NCI-H2107 treated with DMSO at 0.1 percent for 48 hours (cell line): ENCODE results near the gene GSG1L2.
"Not testable (repeated sequence)": the region's sequence is repeated elsewhere in the genome, so short reads cannot be mapped to it uniquely, and the experiment has no call there.

Experiments used
- DNase-seq: peaks from one replicate; lab custom pipeline; 2025; ENCODE audit not compliant: unreplicated experiment; lab: John Stamatoyannopoulos, UW

Gene GSG1L2

DNA sequence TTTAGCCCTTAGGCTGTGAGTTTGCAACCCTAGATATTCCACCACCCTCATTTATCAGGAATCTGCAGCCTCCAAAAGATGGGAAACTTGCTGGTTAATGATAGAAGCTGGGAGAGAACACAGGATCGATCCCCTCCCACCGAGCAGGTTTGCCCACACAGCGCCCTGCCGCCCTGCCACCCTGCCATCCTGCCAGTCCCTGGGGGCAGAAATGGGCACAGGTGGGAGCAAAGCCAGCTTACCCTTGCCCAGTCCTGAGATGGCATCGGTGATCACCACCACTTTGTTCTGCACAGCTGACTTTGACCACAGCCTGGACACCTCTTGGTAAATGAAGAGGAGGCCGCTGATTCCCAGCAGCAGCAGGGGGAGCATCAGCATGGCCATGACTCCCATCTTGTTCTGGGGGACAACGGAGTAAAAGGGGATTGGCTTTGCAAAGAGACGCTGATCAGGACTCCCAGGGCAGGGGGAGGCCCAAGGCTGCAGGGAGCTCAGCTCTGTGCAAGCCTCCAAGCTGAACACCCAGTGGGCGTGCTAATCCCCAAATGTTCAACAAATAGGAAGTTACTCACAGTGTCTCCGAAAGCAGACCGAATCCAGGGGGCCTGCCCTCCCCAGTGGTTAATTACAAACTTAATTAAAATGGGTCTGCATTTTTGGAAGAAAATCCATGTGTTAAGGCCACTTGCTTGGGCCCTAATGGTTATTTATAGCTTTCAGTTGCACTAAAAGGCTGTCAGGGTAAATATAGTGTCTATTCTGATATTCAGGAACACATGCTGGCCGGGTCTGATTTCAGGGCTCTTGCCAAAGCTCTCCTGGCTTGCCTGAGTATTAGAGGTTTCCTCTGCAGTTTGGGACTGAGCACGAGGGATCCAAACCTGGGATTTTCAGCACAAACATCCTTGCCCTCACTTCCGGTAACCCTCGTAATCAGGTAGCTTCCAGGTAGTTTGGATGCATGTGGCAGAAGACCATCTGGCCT, 30.7 kb downstream of the GSG1L2 start, which contains the start of gene DHRS7C:
TSS of gene DHRS7C (minus strand) at position 704 of the 988 bp plus-strand sequence. CDS start at position 396, 308 bp downstream.
- no peak for DNase-seq

DNA sequence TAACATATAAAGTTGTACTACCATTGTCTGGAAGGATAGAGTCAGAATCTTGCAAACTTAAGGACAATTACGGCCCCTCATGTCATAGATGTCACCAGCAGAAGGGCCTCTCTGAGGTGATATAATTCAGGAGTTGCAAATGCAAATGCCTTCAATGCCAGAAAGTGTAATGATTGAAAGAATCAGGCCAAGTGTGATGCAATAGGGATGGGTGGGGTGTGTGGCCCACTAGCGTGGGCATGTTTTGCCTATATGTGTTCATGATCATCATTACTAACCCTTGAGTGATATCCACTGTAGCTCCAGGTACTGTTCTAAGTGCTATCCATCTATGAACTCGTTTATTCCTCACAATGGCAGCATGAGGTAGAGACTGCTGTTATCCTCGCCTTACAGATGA, 31.6 kb downstream of the GSG1L2 start:
- no peak for DNase-seq

DNA sequence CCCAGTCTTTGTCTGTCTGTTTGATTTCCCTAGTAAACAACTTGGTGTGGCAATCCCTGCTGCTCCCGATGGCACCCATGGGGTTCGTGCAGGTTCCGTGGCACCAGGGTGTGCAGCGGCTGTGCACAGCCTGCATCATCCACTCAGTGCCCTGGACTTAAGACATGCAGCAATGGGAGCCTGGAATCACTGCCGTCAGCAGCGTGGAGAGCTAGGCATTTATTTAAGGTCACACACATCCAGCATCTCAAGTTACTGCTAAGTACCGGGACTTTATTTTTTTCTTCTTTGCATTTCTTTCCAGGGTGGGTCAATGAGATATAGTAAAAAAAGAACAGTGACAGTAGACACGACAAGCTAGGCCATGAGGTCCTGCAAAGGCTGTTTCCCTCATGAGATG, 33.3 kb downstream of the GSG1L2 start:
- no peak for DNase-seq

DNA sequence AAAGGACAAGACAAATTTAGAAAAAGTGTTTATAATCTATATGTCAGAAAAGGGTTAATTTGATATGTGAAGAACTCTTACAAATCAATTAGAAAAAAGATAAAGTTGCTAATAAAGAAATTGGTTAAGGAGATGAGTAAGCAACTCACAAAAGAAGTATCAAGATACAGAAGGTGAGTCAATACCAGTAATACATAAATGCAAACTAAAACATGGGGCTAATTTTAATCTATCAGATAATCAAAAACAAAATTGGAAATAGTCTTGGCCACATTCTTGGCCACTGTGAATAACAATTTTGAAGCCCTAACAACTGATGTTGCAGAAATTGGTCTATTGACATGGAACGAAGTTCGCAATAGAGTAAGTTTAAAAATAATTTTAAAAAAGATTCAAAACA, 37.3 kb downstream of the GSG1L2 start:
- DNase-seq, result no peak

DNA sequence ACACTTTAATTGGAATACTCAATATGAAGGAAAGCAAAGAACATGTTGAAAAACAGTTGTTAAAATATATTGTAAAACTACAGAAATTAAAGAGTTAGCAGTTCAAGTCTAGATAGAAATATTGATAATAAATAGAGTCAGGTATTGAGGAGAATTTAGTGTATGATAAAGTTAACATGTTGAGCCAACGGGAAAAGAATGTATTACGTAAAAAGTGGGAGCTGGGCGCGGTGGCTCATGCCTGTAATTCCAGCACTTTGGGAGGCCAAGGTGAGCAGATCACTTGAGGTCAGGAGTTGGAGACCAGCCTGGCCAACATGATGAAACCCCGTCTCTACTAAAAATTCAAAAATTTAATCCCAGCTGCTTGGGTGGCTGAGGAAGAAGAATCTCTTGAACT, 38.4 kb downstream of the GSG1L2 start:
- not testable (repeated sequence) for DNase-seq

DNA sequence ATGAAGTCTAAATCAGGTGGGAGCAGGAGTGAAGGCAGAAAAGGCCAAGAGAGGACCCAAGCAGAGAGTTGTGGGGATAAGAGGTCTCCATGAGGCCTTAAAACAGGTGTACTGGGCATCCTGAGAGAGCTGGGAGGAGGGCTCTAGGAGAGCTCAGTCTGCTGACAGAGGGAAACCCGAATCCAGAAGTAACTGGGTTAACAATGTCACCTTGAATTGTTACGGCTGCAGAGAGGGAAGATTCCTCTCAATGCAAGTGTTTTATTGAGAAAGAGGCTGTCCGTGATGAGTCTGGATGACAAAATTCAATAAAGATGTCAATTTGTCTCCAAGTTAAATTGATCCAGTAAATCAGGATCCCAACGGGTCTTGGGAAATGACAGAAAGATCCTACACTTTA, 38.8 kb downstream of the GSG1L2 start:
- DNase-seq, result no peak

DNA sequence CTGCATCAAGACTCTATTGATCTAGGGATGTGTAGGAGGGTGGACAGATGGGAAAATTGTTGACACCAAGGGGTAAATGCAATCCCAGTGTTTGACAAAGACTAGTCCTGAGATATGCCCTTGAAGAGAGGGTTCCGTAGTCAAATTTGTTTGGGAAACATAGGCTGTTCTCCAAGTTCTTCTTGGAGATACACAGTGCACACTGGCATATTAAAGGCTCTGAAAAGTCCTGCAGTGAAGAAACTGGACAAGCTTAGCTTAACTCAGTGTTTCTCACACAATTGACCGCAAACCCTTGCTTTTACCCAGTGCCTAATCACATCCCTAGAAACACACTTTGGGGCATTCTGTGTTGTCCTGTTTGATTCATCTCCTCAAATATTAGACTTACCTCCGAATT, 41.3 kb downstream of the GSG1L2 start:
- no peak for DNase-seq

DNA sequence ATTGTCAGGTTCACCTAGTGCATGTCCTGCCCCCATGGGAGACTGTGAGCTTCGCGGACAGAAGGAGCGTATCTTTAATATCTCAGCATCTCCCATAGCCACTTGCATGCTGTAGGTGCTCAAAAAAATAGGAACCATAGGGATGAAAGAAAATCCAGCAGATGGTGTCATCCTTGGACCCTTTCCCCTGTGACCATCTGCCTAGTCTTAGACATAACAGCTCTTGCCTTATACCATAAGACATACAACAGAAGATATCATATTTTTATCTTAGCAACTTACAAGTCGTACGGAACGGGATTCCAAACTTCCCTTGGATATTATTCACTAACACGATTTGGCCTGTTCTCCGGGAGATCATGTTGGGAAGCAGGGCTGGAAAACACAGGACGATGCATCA, 45.0 kb downstream of the GSG1L2 start:
- no peak for DNase-seq

DNA sequence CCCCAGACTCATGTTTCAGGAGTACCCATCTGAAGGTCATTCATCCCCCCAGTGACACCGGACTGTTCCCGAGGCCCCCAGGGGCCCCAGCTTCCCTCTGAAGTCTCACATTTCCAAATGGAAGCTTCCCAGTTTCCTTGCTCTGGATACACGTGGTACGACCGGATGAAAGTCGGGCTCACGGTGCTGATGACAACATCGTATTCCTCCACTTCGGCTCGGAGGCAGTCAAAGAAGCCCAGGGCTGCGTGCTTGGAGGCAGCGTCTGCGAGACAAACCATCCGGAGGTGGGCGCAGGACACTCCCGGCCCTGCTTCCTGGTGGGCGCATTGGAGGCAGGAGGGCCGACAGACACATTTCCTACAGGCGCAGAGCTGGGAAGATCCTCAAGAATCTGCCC, 49.2 kb downstream of the GSG1L2 start:
- DNase-seq, result no peak

DNA sequence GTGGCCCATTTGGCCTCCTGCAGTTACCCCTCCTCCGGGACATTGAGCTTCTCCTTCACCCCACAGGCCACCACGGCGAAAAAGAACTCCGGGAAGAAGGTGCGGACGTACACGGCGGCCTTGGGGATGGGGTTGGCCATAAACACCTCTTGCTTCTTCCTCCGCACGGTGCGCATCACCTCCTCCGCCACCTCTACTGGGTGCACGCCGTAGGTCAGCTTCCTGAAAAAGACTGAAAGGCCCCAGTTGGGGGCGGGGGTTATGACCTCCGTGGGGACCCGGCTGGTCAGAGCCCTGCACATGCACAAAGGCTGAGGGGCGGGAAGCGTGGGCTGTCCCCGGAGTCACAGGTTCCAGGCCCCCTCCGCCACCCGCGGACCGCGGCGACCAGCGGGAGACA, 50.4 kb downstream of the GSG1L2 start:
- DNase-seq, result no peak

DNA sequence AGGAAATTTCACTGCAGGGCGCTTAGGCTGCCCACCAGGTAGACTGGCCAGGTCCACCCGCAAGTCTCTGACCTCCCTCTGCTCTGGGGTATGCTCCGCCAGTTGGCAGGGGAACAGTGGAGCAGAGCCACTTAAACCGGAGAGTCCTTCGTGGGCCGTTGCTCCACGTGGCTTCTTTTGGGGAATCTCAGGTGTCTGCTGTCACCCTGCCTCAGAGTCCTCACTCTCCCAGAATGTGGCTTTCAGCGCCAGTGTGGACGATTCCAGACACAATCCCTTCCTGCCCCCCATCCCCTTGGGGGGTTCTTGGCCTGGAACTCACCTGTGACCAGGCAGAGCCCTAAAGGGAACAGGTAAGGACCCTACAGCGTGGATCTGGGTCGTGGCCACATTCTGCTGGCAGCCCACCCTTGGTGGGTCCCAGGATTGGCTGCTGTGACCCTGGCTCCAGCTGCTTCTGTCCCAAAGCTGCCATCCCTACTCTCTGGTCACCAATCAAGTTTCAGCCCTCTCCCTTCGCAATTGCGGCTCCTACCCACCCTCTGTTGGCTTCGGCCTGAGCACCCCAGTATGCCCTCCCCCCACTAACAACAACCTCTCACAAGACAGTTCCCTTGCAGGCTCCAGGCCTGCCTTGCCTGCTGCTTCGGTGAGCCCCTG, 52.7 kb downstream of the GSG1L2 start:
- no peak for DNase-seq

DNA sequence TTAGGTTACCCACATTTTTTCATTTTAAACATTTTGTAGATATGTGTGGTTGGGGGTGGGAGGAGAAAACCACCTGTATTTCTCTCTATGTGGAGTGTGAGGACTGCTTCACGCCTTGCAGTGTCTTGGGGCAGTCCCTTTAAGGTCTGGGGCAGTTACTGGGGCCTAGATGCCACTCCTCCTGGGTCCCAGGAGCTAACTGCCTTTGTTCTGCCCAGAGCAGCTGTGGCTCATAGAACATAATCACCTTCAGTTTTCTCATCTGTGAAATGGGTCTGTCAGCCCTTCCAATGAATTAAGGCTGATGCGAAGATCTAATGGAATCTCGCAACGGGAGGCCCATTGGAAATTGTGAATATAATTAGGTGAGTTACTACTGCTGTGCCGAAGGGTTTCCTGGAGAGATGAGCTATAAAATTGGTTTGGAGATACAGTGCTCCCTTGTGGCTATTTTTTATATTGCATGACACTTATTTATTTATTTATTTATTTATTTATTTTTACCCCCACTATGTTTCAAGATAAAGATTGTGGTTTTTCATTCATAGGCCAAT, 53.4 kb downstream of the GSG1L2 start:
- peak; percentile 2 for DNase-seq

DNA sequence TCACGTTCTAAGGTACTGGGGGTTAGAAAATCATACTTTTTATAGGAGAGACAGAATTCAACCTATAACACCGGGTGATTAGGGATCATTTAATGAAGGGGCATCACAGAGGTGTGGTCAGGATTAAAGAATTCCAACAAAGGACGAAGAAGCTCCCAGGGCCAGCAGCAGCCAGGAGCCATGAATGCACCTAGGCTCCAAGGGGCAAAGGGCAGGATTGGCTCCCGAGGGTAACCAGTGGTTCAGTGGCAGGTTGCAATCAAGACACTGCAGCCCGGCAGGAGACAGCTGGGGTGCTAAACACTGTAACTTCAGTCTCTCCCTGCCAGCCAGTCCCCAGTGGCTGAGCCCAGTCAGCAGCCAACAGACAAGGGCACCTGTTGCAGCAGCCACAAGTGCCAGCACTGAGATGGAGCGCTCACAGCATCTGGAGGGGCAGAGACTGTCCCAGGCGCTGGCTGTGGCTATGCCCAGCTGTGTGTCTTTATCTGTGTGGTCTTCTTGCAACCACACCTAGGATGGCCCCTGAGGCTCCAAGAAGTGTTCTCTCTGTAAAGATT, 54.4 kb downstream of the GSG1L2 start:
- no peak for DNase-seq

DNA sequence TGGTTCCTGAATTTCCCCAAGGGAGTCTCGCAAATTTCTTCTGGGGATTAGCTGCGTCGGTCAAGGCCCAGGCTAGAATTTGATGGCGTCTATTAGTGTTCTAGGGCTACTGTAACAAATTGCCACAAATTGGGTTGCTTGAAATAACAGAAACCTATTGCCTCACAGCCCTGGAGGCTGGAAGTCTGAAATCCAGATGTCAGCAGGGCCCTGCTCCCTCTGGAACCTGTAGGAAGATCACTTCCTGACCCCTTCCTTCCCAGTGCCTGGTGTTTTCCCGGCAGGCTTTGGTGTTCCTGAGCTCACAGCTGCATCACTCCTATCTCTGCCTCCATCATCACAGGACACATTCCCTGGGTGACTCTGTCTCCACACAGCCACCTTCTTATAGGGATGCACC, 54.9 kb downstream of the GSG1L2 start:
- DNase-seq, result no peak

DNA sequence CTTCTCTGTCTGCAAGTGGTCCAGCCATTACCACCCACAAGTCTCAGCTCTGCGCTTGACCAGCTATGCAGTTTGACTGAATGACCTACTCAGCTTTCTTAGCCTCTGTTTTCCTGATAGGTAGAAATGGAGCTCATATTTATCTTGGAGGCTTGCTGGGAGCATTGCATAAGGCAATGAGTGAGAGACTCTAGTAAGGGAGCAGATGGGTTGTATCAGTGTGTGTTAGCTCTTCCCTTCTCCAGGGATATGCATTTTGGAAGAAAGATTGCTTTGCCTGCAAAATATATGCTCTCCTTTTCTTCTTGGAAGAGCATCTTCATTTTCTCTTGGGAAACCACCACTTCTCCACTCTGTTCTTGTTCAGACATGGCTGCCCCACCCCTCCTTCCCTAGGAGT, 56.6 kb downstream of the GSG1L2 start:
- DNase-seq, result no peak

DNA sequence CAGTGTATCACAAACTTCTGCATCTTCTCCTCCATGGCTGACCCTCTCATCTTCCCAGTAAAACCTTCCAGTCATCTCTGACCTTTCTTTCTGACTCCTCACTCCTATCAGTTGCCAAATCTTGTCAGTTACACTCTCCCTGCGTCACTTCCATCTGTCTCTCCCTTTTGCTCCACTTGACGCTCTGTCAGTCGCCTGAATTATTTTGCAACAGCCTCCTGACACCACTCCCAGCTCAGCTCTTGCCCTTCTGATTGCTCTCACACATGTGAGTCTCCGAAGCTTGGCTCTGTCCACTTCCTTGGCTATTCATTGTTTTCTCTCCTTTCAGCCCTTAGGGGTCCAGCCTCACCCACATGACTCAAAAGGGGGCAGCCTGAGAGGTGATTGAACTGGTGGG, 58.2 kb downstream of the GSG1L2 start:
- DNase-seq, result no peak

DNA sequence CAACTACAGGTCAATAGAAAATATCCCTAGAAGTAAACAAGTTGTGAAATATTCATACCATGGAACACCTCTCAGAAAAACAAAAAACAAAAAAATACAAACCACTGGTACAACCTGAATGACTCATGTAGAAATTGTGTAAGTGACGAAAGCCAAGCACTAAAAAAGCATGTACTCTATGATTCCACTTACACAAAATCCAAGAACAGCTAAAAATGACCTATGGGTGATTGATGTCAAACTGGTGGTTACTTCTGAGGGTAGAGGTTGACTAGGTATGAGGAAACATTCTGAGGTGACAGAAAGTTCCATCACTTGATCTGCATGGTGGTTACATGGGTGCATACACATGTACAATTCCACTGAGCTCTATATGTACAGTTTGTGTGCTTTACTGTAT, 61.6 kb downstream of the GSG1L2 start:
- DNase-seq, result no peak

DNA sequence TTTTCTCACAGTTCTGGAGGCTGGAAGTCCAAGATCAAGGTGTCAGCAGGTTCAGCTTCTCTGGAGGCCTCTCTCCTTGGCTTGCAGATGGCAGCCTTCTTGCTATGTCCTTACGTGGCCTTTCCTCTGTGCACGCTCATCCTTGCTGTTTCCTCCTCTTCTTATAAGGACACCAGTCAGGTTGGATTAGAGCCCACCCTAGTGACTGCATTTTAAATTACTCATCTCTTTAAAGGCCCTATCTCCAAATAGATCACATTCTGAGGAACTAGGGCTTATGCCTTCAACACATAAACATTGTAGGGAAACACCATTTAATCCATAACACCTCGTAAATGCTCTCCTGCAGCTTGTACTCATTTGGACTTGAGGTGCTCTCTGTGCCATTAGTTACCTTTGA, 66.8 kb downstream of the GSG1L2 start:
- DNase-seq, result no peak
